Endothelial cell of umbilical vein (primary cell): Measurements from ENCODE around the gene RET. TPM values are rescaled to one million over a fixed set of nuclear protein-coding genes. Genes with fewer than 3 reads are reported as not detected.

Source experiments
- BruUV-seq: library from RNA; stranded (reverse); fragments of 400-500 nt; replicated peaks from 2 replicates; lab custom pipeline; 2021; lab: Mats Ljungman, UMichigan
- CTCF ChIA-PET: fragments of 300-600, 350-600 bp; sonication (Branson Sonifier 250); formaldehyde crosslinking; loops from one replicate; lab custom pipeline; 2021; ENCODE audit warnings: antibody characterized with exemption, inconsistent platforms; lab: Charles Lee
- POLR2A ChIA-PET: fragments of 300-600, 350-600 bp; sonication (Branson Sonifier 250); formaldehyde crosslinking; loops from one replicate; lab custom pipeline; 2021; ENCODE audit warnings: antibody characterized with exemption, inconsistent platforms; lab: Charles Lee
- DNase-seq: peaks from one replicate; pipeline ENCODE4 v3.0.0-alpha.2; 2011; ENCODE audit warnings: low read depth, low spot score
- FAIRE-seq: peaks from 2 replicates; lab custom pipeline; 2011; peaks lifted over from hg19 to GRCh38; lab: Jason Lieb, UNC
- H2AFZ ChIP-seq: 2 replicates; pipeline ENCODE4 v1.6.0; 2012; ENCODE audit warnings: low read depth, low read length, control low read depth, inconsistent platforms
- H3K27ac ChIP-seq: 2 replicates; pipeline ENCODE4 v1.5.1; 2011; ENCODE audit warnings: low read depth, mild to moderate bottlenecking, control low read depth, low read length, moderate library complexity; ENCODE audit not compliant: insufficient read depth
- H3K27me3 ChIP-seq, 2 experiments: 2 replicates each; pipeline versions ENCODE4 v1.6.0 to v1.6.1; 2011; ENCODE audit warnings: low read length in 2 of 2, mixed read lengths in 1 of 2; ENCODE audit not compliant: control insufficient read depth in 2 of 2, insufficient read depth in 2 of 2
- H3K36me3 ChIP-seq, 2 experiments: 2 replicates in 1 of 2; 3 replicates in 1 of 2; pipeline ENCODE4 v1.5.1; 2011; ENCODE audit warnings: low read length in 2 of 2, mild to moderate bottlenecking in 1 of 2, moderate library complexity in 1 of 2; ENCODE audit not compliant: control insufficient read depth in 2 of 2, insufficient read depth in 2 of 2; ENCODE audit errors: extremely low read depth in 1 of 2
- H3K4me1 ChIP-seq: 3 replicates; pipeline ENCODE4 v1.5.1; 2011; ENCODE audit warnings: mild to moderate bottlenecking, low read length; ENCODE audit not compliant: control insufficient read depth, insufficient read depth; ENCODE audit errors: extremely low read depth
- H3K4me2 ChIP-seq: 2 replicates; pipeline ENCODE4 v1.6.1; 2011; ENCODE audit warnings: low read length, control low read depth, mixed read lengths; ENCODE audit not compliant: insufficient read depth
- H3K4me3 ChIP-seq, 3 experiments: fragments of 200-600 bp in 1 of 3; sonication (generic), shearing (Covaris generic) in 1 of 3; replicated peaks in 1 of 3; 2 replicates each; pipeline ENCODE4 v1.5.1; 2011 to 2016; ENCODE audit warnings: control low read depth in 3 of 3, low read length in 3 of 3, mild to moderate bottlenecking in 2 of 3, inconsistent platforms in 1 of 3, low read depth in 1 of 3, moderate library complexity in 1 of 3; ENCODE audit not compliant: insufficient read depth in 1 of 3
- H3K79me2 ChIP-seq: 2 replicates; pipeline ENCODE4 v1.6.0; 2012; ENCODE audit warnings: low read length, inconsistent platforms; ENCODE audit not compliant: control insufficient read depth, insufficient read depth
- H3K9ac ChIP-seq: replicated peaks from 2 replicates; pipeline ENCODE3; 2011; ENCODE audit warnings: low read length, control low read depth; ENCODE audit not compliant: insufficient read depth; ENCODE audit errors: extremely low read depth
- H3K9me1 ChIP-seq: replicated peaks from 3 replicates; pipeline ENCODE4 v1.6.0; 2011; ENCODE audit warnings: mild to moderate bottlenecking, low read length; ENCODE audit not compliant: control insufficient read depth, insufficient read depth; ENCODE audit errors: extremely low read depth
- H3K9me3 ChIP-seq: replicated peaks from 2 replicates; pipeline ENCODE4 v1.5.1; 2012; ENCODE audit warnings: low read length, inconsistent platforms; ENCODE audit not compliant: control insufficient read depth, insufficient read depth
- H4K20me1 ChIP-seq: replicated peaks from 2 replicates; pipeline ENCODE3; 2011; ENCODE audit warnings: mild to moderate bottlenecking, low read length; ENCODE audit not compliant: control insufficient read depth, insufficient read depth; ENCODE audit errors: extremely low read depth
- EZH2 ChIP-seq: IDR thresholded peaks from 2 replicates; pipeline ENCODE4 v1.6.1; 2012; ENCODE audit warnings: borderline replicate concordance, low read depth, mild to moderate bottlenecking, moderate library complexity, low read length, inconsistent platforms; ENCODE audit not compliant: severe bottlenecking
- GATA2 ChIP-seq: IDR thresholded peaks from 2 replicates; pipeline ENCODE4 v1.7.0; 2011; ENCODE audit warnings: low read depth, mild to moderate bottlenecking, moderate library complexity, mixed read lengths, low read length; ENCODE audit not compliant: insufficient read length, insufficient read depth
- JUN ChIP-seq: IDR thresholded peaks from 2 replicates; pipeline ENCODE4 v1.6.1; 2011; ENCODE audit warnings: borderline replicate concordance, low read depth; ENCODE audit not compliant: insufficient read length, insufficient read depth
- POLR2A ChIP-seq: IDR thresholded peaks from 2 replicates; pipeline ENCODE4 v1.6.1; 2012; ENCODE audit warnings: low read depth, mild to moderate bottlenecking, control low read depth, low read length
- dilution Hi-C: fragments of 300-500 bp; cut with MboI; formaldehyde crosslinking; loops from one replicate; pipeline ENCODE4 v1.15.0; 2019; ENCODE audit warnings: low sequenced_read_pairs; ENCODE audit not compliant: extremely low pct_ligation_motif_present
- intact Hi-C: fragments of 100-400 bp; cut with micrococcal nuclease; formaldehyde crosslinking; loops from one replicate; pipeline ENCODE4 v1.10.0; 2022
- polyA plus RNA-seq, 4 experiments: library from polyadenylated mRNA; depleted of rRNA in 3 of 4; stranded (reverse) in 3 of 4; unstranded in 1 of 4; fragments of >200 nt; gene quantifications; 2 replicates each; pipeline versions ENCODE4 v1.2.1 to v1.2.3, GENCODE V29; 2011 to 2012; ENCODE audit warnings: missing spikeins in 1 of 4
- total RNA-seq: library from RNA; stranded (reverse); gene quantifications from 2 replicates; pipeline ENCODE4 v1.2.3, GENCODE V29; 2021
- TF ChIP-seq, protein P1 (sequence below), 2 donors: IDR thresholded peaks; 1 replicate in 1 of 2; 2 replicates in 1 of 2; pipeline ENCODE4 v1.5.1; 2011; ENCODE audit warnings: low read length in 2 of 2, mild to moderate bottlenecking in 2 of 2, moderate library complexity in 2 of 2, control low read depth in 1 of 2, inconsistent platforms in 1 of 2, low read depth in 1 of 2; ENCODE audit not compliant: insufficient read depth in 1 of 2; ENCODE audit errors: extremely low read depth in 1 of 2

Gene RET
- total and polyA plus RNA-seq, 2 donors (not counting 3 experiments of a cell fraction or from before 2014, with no cell fraction given), result 0.04 to 0.22 TPM

DNA sequence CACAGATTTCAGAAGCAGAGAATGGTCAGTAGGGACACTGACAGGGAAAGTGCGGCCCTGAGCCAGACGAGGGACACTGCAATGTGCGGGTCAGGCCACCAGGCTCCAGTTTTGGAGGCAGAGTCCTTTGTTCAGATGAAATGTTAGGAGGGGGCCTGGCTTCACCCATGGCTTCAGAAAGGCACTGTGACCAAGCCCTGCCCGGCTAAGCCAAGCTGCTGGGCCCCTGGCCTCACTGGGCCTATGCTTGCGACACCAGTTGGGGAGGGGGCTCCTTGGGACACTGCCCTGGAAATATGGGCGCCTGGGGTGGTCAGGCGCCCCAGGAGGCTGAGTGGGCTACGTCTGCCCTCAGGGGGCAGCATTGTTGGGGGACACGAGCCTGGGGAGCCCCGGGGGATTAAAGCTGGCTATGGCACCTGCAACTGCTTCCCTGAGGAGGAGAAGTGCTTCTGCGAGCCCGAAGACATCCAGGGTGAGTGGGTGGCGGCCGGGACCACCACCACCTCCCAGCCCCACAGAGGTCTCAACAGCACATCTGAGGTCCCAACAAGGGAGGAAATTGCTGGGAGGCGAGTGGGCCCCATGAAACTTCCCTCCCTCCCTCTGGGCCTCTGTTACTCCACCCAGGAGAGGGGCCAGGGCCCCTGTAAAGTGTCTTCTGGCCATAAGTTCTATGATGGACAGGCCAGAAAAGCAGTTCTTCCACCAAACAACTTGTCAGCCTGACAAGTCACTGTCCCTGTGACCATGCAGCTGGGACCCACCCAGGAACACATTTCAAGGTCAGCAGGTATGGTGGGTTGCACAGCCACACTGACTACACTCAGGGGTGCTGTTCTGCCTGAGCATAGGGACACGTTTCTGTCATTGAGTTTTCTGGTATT lies 36.6 kb downstream of the RET start:
- CTCF ChIA-PET, result no interaction called here

More for the DNA sequence above, 36.6 kb downstream of the RET start:
- BruUV-seq, result no TSS peak
- TF ChIP-seq EZH2, result no peak
- TF ChIP-seq GATA2, result no peak
- no peak for TF ChIP-seq JUN
- TF ChIP-seq, protein P1, sequence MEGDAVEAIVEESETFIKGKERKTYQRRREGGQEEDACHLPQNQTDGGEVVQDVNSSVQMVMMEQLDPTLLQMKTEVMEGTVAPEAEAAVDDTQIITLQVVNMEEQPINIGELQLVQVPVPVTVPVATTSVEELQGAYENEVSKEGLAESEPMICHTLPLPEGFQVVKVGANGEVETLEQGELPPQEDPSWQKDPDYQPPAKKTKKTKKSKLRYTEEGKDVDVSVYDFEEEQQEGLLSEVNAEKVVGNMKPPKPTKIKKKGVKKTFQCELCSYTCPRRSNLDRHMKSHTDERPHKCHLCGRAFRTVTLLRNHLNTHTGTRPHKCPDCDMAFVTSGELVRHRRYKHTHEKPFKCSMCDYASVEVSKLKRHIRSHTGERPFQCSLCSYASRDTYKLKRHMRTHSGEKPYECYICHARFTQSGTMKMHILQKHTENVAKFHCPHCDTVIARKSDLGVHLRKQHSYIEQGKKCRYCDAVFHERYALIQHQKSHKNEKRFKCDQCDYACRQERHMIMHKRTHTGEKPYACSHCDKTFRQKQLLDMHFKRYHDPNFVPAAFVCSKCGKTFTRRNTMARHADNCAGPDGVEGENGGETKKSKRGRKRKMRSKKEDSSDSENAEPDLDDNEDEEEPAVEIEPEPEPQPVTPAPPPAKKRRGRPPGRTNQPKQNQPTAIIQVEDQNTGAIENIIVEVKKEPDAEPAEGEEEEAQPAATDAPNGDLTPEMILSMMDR (IDR thresholded peaks at IDR 0.05; ENCODE audit: extremely low read depth in 1 of 2, insufficient read depth in 1 of 2, low read depth in 1 of 2, low read length in 2 of 2), result no peak
- no peak for TF ChIP-seq POLR2A
- no peak for DNase-seq
- Histone ChIP-seq H3K27me3 (no peaks in the 10 kb centered on the region), H2AFZ (no peak overlapping the region), H3K36me3 (no peaks in the 10 kb centered on the region), H3K4me3 (no peak overlapping the region), H4K20me1 (no peaks in the 10 kb centered on the region), H3K9ac (no peak overlapping the region), H3K4me1 (peaks cover 6% of the 10 kb centered on the region), H3K79me2 (no peaks in the 10 kb centered on the region), H3K9me3 (no peaks in the 10 kb centered on the region), H3K4me2 (no peak overlapping the region), H3K27ac (no peak overlapping the region), H3K9me1 (no peaks in the 10 kb centered on the region)
- dilution Hi-C loops (no loop called here), intact Hi-C loops (no loop called here)
- POLR2A ChIA-PET, result no interaction called here
- no peak for FAIRE-seq
